ENCODE data around the gene SETD1A. TPM values are rescaled to one million over a fixed set of nuclear protein-coding genes. Genes with fewer than 3 reads are reported as not detected.

Gene SETD1A
- total RNA-seq, 2 experiments from 2014 or later = 40.1 to 41.2 TPM

- TF ChIP-seq CTCF (IDR thresholded peaks at IDR 0.05) = no peak
- no peak overlapping the region for H3K4me3 Mint-ChIP-seq
- no peaks in the 10 kb centered on the region for H3K36me3 ChIP-seq (ENCODE audit: insufficient read depth, low read length)
- no peaks in the 10 kb centered on the region for H3K27me3 Mint-ChIP-seq
- H3K4me1 ChIP-seq (ENCODE audit: insufficient read depth, low read length) = peaks cover 5% of the 10 kb centered on the region
- no peak overlapping the region for H3K27ac Mint-ChIP-seq
- ATAC-seq (ENCODE audit: poor library complexity) (no peak), DNase-seq (no peak)
- H3K9me3 ChIP-seq (ENCODE audit: control insufficient read depth in 1 of 2, insufficient read depth in 1 of 2, low read length in 2 of 2) = no peaks in the 10 kb centered on the region
- no peaks in the 10 kb centered on the region for H3K9me3 Mint-ChIP-seq
- H3K4me3 ChIP-seq (ENCODE audit: low read length) = no peak overlapping the region
- no peak overlapping the region for H3K27ac ChIP-seq (ENCODE audit: low read depth in 1 of 2, low read length in 2 of 2)
- intact Hi-C loops (cut with DNase I, micrococcal nuclease) = no loop called here
- H3K4me1 Mint-ChIP-seq (ENCODE audit: low read depth) = no peaks in the 10 kb centered on the region
- POLR2A ChIA-PET = no interaction called here
- CTCF ChIA-PET = no interaction called here
- no peaks in the 10 kb centered on the region for H3K27me3 ChIP-seq (ENCODE audit: control insufficient read depth in 1 of 2, insufficient read depth in 2 of 2, low read length in 2 of 2)
- no peaks in the 10 kb centered on the region for H3K36me3 Mint-ChIP-seq (ENCODE audit: low read depth)
These were observed 44.7 kb downstream of the SETD1A start for GRCh38 chr16:31002250-31002700.

- Histone ChIP-seq H3K4me3 (ENCODE audit: low read length) (no peak overlapping the region), H3K27me3 (ENCODE audit: control insufficient read depth in 1 of 2, insufficient read depth in 2 of 2, low read length in 2 of 2) (no peaks in the 10 kb centered on the region), H3K27ac (ENCODE audit: low read depth in 1 of 2, low read length in 2 of 2) (no peak overlapping the region), H3K4me1 (ENCODE audit: insufficient read depth, low read length) (no peaks in the 10 kb centered on the region), H3K9me3 (ENCODE audit: control insufficient read depth in 1 of 2, insufficient read depth in 1 of 2, low read length in 2 of 2) (no peaks in the 10 kb centered on the region), H3K36me3 (ENCODE audit: insufficient read depth, low read length) (no peaks in the 10 kb centered on the region)
- ATAC-seq (ENCODE audit: poor library complexity) (no peak), DNase-seq (no peak)
- TF ChIP-seq CTCF (IDR thresholded peaks at IDR 0.05) = no peak
- CTCF ChIA-PET = no interaction called here
- Mint-ChIP-seq H3K27me3 (no peaks in the 10 kb centered on the region), H3K27ac (no peak overlapping the region), H3K4me3 (no peak overlapping the region), H3K4me1 (ENCODE audit: low read depth) (no peaks in the 10 kb centered on the region), H3K9me3 (no peaks in the 10 kb centered on the region), H3K36me3 (ENCODE audit: low read depth) (no peaks in the 10 kb centered on the region)
- POLR2A ChIA-PET = no interaction called here
- intact Hi-C loops (cut with DNase I, micrococcal nuclease) = no loop called here
These were observed 45.3 kb downstream of the SETD1A start for GRCh38 chr16:31002862-31003341.

GRCh38 chr16:31003744-31004143, 46.2 kb downstream of the SETD1A start:
- no peak for TF ChIP-seq CTCF (IDR thresholded peaks at IDR 0.05)
- no peak for DNase-seq
- no peaks in the 10 kb centered on the region for H3K9me3 ChIP-seq (ENCODE audit: control insufficient read depth in 1 of 2, insufficient read depth in 1 of 2, low read length in 2 of 2)
- no peak overlapping the region for H3K4me3 Mint-ChIP-seq
- no peaks in the 10 kb centered on the region for H3K27me3 ChIP-seq (ENCODE audit: control insufficient read depth in 1 of 2, insufficient read depth in 2 of 2, low read length in 2 of 2)
- no peaks in the 10 kb centered on the region for H3K4me1 ChIP-seq (ENCODE audit: insufficient read depth, low read length)
- ChIA-PET CTCF (no interaction called here), POLR2A (no interaction called here)
- no peak overlapping the region for H3K27ac ChIP-seq (ENCODE audit: low read depth in 1 of 2, low read length in 2 of 2)
- no peak overlapping the region for H3K4me3 ChIP-seq (ENCODE audit: low read length)
- no peak for ATAC-seq (ENCODE audit: poor library complexity)
- no peaks in the 10 kb centered on the region for H3K27me3 Mint-ChIP-seq
- intact Hi-C loops (cut with DNase I, micrococcal nuclease) = no loop called here
- no peaks in the 10 kb centered on the region for H3K36me3 ChIP-seq (ENCODE audit: insufficient read depth, low read length)
- H3K27ac Mint-ChIP-seq = no peak overlapping the region
- no peaks in the 10 kb centered on the region for H3K9me3 Mint-ChIP-seq
- no peaks in the 10 kb centered on the region for H3K4me1 Mint-ChIP-seq (ENCODE audit: low read depth)
- no peaks in the 10 kb centered on the region for H3K36me3 Mint-ChIP-seq (ENCODE audit: low read depth)

Data from CD4-positive, alpha-beta T cell (primary cell).